Upper lobe of left lung (tissue), 4 donors: Measurements from ENCODE around the gene TYROBP.

ENCODE experiments used
- CTCF ChIP-seq, 6 experiments: fragments of 450-650 bp in 4 of 6; fragments of 200-600 bp in 2 of 6; sonication (generic) in 2 of 6; IDR thresholded peaks; one replicate each; pipeline ENCODE4 v1.5.1; 2016 to 2019; ENCODE audit warnings: antibody characterized with exemption in 6 of 6
- EP300 ChIP-seq, 4 donors: sonication (generic); formaldehyde crosslinking; IDR thresholded peaks; one replicate each; pipeline ENCODE4 v1.5.1; 2017; ENCODE audit warnings: antibody characterized with exemption in 4 of 4, control low read depth in 2 of 4
- POLR2A ChIP-seq, 4 donors: fragments of 450-650 bp; IDR thresholded peaks; one replicate each; pipeline ENCODE4 v1.5.1; 2016 to 2017; ENCODE audit warnings: antibody characterized with exemption in 4 of 4, mild to moderate bottlenecking in 2 of 4

- TF ChIP-seq CTCF (IDR thresholded peaks at IDR 0.05), result no peak
- TF ChIP-seq EP300 (IDR thresholded peaks at IDR 0.05), result no peak
- TF ChIP-seq POLR2A (IDR thresholded peaks at IDR 0.05), result no peak
Observed at GRCh38 chr19:35868172-35868822, 39.8 kb downstream of the TYROBP start, which contains the start of gene APLP1.
